BJ (cell line): ENCODE measurements around the gene CFL2. TPM values are rescaled to one million over a fixed set of nuclear protein-coding genes. Genes with fewer than 3 reads are reported as not detected.

Experiments
- CTCF ChIA-PET: fragments of 350-600 bp; formaldehyde crosslinking; extraction: SDS; loops from one replicate; lab custom pipeline; 2021; ENCODE audit warnings: antibody characterized with exemption, inconsistent platforms; lab: Yijun Ruan, JAX
- POLR2A ChIA-PET: fragments of 300-600 bp; sonication (Branson Sonifier 250); formaldehyde crosslinking; extraction: SDS; loops from one replicate; lab custom pipeline; 2021; ENCODE audit warnings: antibody characterized with exemption; lab: Charles Lee
- DNase-seq: peaks from one replicate; pipeline ENCODE4 v3.0.0-alpha.2; 2011; ENCODE audit warnings: low read depth
- H3K27me3 ChIP-seq: 2 replicates; pipeline ENCODE4 v1.6.0; 2011; ENCODE audit warnings: low read length; ENCODE audit not compliant: control insufficient read depth, insufficient read depth
- H3K36me3 ChIP-seq: 2 replicates; pipeline ENCODE4 v1.5.1; 2011; ENCODE audit warnings: low read length; ENCODE audit not compliant: control insufficient read depth, insufficient read depth
- H3K4me3 ChIP-seq: 2 replicates; pipeline ENCODE4 v1.5.1; 2011; ENCODE audit warnings: low read depth, mild to moderate bottlenecking, control low read depth, low read length
- CTCF ChIP-seq: IDR thresholded peaks from 2 replicates; pipeline ENCODE4 v1.5.1; 2011; ENCODE audit warnings: low read depth, mild to moderate bottlenecking, control low read depth, inconsistent platforms, low read length, moderate library complexity; ENCODE audit not compliant: insufficient read depth
- polyA plus RNA-seq: library from polyadenylated mRNA; depleted of rRNA; stranded (reverse); fragments of >200 nt; gene quantifications from 2 replicates; pipeline ENCODE4 v1.2.3, GENCODE V29; 2011

The CFL2 gene
- polyA plus RNA-seq, 1 experiment: 81.4 TPM

GRCh38 chr14:34732802-34733201 is 18.4 kb upstream of the CFL2 start:
- POLR2A ChIA-PET: interaction anchor here (0.6 to 1.0 kb wide), 4 partner anchors 18 to 704 kb away, joined by 3 to 8 read pairs (median 6); no protein-coding TSS in a partner anchor
- no peak for DNase-seq
- H3K36me3 ChIP-seq: no peaks in the 10 kb centered on the region
- CTCF ChIA-PET: interaction anchor here (0.9 to 3.9 kb wide), 3 partner anchors 9 to 60 kb away, joined by 3 to 31 read pairs (median 7); no protein-coding TSS in a partner anchor
- H3K27me3 ChIP-seq: no peaks in the 10 kb centered on the region
- no peak overlapping the region for H3K4me3 ChIP-seq
- TF ChIP-seq CTCF: no peak

GRCh38 chr14:34723867-34724266 is 9.5 kb upstream of the CFL2 start:
- no peak for TF ChIP-seq CTCF
- ChIA-PET POLR2A (no interaction called here), CTCF (interaction anchor here (1.1 to 5.1 kb wide), 8 partner anchors 9 to 61 kb away, joined by 3 to 94 read pairs (median 5); partner anchors contain the start of gene CFL2)
- no peaks in the 10 kb centered on the region for H3K27me3 ChIP-seq
- H3K36me3 ChIP-seq: no peaks in the 10 kb centered on the region
- no peak for DNase-seq
- no peak overlapping the region for H3K4me3 ChIP-seq

- H3K4me3 ChIP-seq: no peak overlapping the region
- ChIA-PET CTCF (interaction anchor here (0.6 to 5.1 kb wide), 23 partner anchors 10 to 282 kb away, joined by 3 to 94 read pairs (median 3); partner anchors contain the start of gene CFL2), POLR2A (interaction anchor here (0.6 kb wide), 1 partner anchor 175 kb away, joined by 10 read pairs; no protein-coding TSS in a partner anchor)
Measured at GRCh38 chr14:34722723-34723545, 8.5 kb upstream of the CFL2 start.

GRCh38 chr14:34721129-34721528 is 6.7 kb upstream of the CFL2 start:
- CTCF ChIA-PET: interaction anchor here (2.2 to 5.1 kb wide), 2 partner anchors 48 to 49 kb away, joined by 19 to 94 read pairs; no protein-coding TSS in a partner anchor
- Histone ChIP-seq H3K27me3 (no peaks in the 10 kb centered on the region), H3K36me3 (no peaks in the 10 kb centered on the region), H3K4me3 (no peak overlapping the region)
- no peak for TF ChIP-seq CTCF
- no peak for DNase-seq
- POLR2A ChIA-PET: no interaction called here

More at GRCh38 chr14:34722723-34723545, 8.5 kb upstream of the CFL2 start:
- H3K36me3 ChIP-seq: no peaks in the 10 kb centered on the region
- DNase-seq: no peak
- no peaks in the 10 kb centered on the region for H3K27me3 ChIP-seq
- peak; percentile 74 for TF ChIP-seq CTCF

GRCh38 chr14:34718750-34719304 is 4.4 kb upstream of the CFL2 start:
- no peak for DNase-seq
- ChIA-PET CTCF (interaction anchor here (1.5 to 2.2 kb wide), 3 partner anchors 10 to 46 kb away, joined by 3 to 19 read pairs (median 10); no protein-coding TSS in a partner anchor), POLR2A (no interaction called here)
- no peaks in the 10 kb centered on the region for H3K27me3 ChIP-seq
- no peak for TF ChIP-seq CTCF
- H3K4me3 ChIP-seq: no peak overlapping the region
- H3K36me3 ChIP-seq: no peaks in the 10 kb centered on the region
